ENCODE measurements around the gene STAP1.

STAP1 gene

DNA sequence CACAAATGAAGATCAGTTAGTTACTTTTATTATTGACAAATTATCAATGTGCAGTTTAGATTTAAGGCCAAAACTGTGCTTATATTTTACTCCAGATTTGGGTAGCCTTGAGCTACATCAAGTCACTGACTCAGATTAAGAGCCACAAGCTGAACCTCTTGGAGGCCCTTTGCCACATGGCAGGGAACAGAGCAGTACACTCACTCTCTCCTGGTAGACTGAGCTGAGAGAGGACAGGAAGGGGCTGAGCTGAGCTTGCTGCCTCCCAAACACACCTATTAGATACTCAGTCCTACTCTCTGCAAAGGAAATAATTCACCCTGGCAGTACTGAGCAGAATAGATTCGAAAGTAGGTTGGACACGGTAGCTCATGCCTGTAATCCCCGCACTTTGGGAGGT, 7.8 kb downstream of the STAP1 start:
- Histone ChIP-seq H3K9ac (ENCODE audit: low read length) (no peak overlapping the region), H3K4me1 (ENCODE audit: control insufficient read depth, insufficient read depth, low read length) (no peaks in the 10 kb centered on the region), H3K9me3 (ENCODE audit: control insufficient read depth, low read length) (no peaks in the 10 kb centered on the region), H3K36me3 (ENCODE audit: control insufficient read depth, insufficient read depth, low read length) (no peaks in the 10 kb centered on the region), H3K27me3 (ENCODE audit: control insufficient read depth, insufficient read depth, low read length) (no peaks in the 10 kb centered on the region), H3K4me3 (ENCODE audit: low read length) (no peak overlapping the region)

DNA sequence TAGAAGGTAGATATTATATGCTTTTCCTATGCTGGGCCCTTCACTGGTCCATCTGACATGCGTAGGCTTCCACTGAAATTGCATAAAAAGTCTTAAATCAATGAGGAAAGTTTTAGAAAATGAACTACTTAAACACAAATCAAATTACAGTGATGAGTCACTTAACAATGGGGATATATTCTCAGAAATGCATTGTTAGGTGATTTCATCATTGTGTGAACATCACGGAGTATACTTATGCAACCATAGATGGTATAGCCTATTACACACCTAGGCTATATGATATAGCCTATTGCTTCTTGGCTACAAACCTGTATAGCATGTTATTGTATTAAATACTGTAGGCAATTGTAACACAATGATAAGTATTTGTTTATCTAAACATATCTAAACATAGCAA, 10.3 kb downstream of the STAP1 start:
- Histone ChIP-seq H3K4me3 (ENCODE audit: low read length) (no peak overlapping the region), H3K9me3 (ENCODE audit: control insufficient read depth, low read length) (no peaks in the 10 kb centered on the region), H3K27me3 (ENCODE audit: control insufficient read depth, insufficient read depth, low read length) (no peaks in the 10 kb centered on the region), H3K36me3 (ENCODE audit: control insufficient read depth, insufficient read depth, low read length) (no peaks in the 10 kb centered on the region), H3K9ac (ENCODE audit: low read length) (no peak overlapping the region), H3K4me1 (ENCODE audit: control insufficient read depth, insufficient read depth, low read length) (no peaks in the 10 kb centered on the region)

DNA sequence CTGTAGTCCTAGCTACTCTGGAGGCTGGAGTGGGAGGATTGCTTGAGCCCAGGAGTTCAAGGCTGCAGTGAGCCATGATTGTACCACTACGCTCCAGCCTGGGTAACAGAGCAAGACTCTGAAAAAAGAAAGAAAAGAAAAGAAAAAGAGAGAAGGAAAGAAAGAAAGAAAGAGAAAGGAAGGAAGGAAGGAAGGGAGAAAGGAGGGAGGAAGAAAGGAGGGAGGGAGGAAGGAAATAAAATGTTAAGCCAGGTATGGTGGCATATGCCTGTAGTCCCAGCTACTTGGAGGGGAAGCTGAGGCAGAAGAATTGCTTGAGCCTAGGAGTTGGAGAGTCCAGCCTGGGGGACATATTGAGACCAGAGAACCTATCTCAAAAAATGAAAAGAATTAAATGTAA, 12.0 kb downstream of the STAP1 start:
- no peak overlapping the region for H3K4me3 ChIP-seq (ENCODE audit: low read length)
- H3K36me3 ChIP-seq (ENCODE audit: control insufficient read depth, insufficient read depth, low read length), result no peaks in the 10 kb centered on the region
- H3K27me3 ChIP-seq (ENCODE audit: control insufficient read depth, insufficient read depth, low read length), result no peaks in the 10 kb centered on the region
- no peak overlapping the region for H3K9ac ChIP-seq (ENCODE audit: low read length)
- H3K9me3 ChIP-seq (ENCODE audit: control insufficient read depth, low read length), result no peaks in the 10 kb centered on the region
- no peaks in the 10 kb centered on the region for H3K4me1 ChIP-seq (ENCODE audit: control insufficient read depth, insufficient read depth, low read length)

DNA sequence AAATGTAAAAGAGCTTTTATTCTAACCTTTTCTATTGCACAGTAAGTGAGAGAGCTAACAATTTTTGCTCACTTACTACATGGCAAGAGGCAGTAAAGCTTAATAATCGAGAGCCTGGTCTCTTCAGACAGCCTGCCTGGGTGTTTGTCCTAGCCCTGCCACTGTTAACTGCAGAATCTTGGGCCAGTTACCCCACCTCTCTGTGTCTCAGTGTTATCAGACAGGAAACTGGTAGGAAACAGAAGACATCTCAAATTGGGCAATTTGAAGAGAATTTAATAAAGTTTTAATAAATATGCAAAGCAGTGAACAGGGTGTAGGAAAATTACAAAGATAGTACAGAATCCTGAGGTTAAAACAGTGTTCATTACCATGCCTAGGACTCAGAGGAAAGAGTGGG, 13.4 kb downstream of the STAP1 start:
- no peaks in the 10 kb centered on the region for H3K4me1 ChIP-seq (ENCODE audit: control insufficient read depth, insufficient read depth, low read length)
- no peaks in the 10 kb centered on the region for H3K9me3 ChIP-seq (ENCODE audit: control insufficient read depth, low read length)
- no peaks in the 10 kb centered on the region for H3K36me3 ChIP-seq (ENCODE audit: control insufficient read depth, insufficient read depth, low read length)
- no peak overlapping the region for H3K4me3 ChIP-seq (ENCODE audit: low read length)
- no peak overlapping the region for H3K9ac ChIP-seq (ENCODE audit: low read length)
- no peaks in the 10 kb centered on the region for H3K27me3 ChIP-seq (ENCODE audit: control insufficient read depth, insufficient read depth, low read length)

DNA sequence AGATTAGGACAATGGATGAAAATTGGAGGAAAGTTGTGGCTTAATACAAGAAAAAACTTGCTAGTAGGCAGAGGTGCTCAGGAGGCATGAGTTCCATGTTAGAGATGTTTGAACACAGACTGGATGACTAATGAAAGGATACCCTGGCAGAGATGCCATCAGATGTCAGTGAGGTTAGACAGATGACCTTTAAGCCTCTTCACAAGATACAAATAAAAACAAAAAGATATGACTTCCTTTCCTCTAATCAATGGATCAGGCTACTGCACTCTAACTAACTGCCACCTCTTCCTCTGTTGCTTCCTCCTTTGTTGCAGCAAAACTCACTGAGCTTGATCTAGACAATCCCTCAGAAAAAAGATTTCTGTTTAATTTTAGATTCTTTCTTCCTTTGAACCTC, 14.7 kb downstream of the STAP1 start:
- no peaks in the 10 kb centered on the region for H3K27me3 ChIP-seq (ENCODE audit: control insufficient read depth, insufficient read depth, low read length)
- no peaks in the 10 kb centered on the region for H3K36me3 ChIP-seq (ENCODE audit: control insufficient read depth, insufficient read depth, low read length)
- H3K4me3 ChIP-seq (ENCODE audit: low read length), result no peak overlapping the region
- H3K9ac ChIP-seq (ENCODE audit: low read length), result no peak overlapping the region
- no peaks in the 10 kb centered on the region for H3K4me1 ChIP-seq (ENCODE audit: control insufficient read depth, insufficient read depth, low read length)
- no peaks in the 10 kb centered on the region for H3K9me3 ChIP-seq (ENCODE audit: control insufficient read depth, low read length)

DNA sequence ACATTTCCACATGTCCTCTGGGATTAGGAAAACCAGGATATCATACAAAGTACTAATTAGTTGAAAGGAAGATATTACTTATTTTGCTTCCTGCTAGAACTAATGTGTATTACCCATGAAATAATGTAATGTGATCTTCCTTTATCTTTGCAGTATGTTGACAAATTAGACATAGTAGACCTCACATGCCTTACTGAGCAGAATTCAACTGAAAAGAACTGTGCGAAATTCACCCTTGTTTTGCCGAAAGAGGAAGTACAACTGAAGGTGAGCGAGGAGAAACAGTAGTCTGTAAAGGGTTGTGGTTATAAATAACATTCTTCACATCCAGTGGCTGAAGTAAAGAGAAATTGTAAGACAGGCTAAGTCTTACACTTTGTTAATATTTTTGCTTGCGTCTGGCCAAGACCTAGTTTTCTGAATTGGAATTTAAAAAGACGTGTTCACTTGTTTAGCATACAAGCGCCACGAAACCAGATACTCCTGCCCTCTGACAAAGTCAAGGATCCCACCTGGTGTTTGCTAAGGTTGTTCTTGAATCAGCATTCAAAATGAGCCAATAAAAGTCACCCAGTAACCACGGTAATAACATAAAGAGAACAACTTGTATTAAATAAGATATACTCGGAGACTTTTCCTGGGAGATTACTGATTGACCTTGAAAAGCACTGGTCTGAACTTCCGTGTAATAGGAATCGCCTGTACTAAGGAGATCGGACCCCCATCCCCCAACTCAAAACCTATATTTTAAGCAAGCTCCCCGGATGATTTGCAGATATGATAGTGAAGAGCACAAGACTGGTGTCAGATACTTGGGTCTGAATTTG, 16.9 kb downstream of the STAP1 start:
- Histone ChIP-seq H3K9ac (ENCODE audit: low read length) (no peak overlapping the region), H3K27me3 (ENCODE audit: control insufficient read depth, insufficient read depth, low read length) (no peaks in the 10 kb centered on the region), H3K4me3 (ENCODE audit: low read length) (no peak overlapping the region), H3K4me1 (ENCODE audit: control insufficient read depth, insufficient read depth, low read length) (no peaks in the 10 kb centered on the region), H3K9me3 (ENCODE audit: control insufficient read depth, low read length) (no peaks in the 10 kb centered on the region), H3K36me3 (ENCODE audit: control insufficient read depth, insufficient read depth, low read length) (no peaks in the 10 kb centered on the region)

DNA sequence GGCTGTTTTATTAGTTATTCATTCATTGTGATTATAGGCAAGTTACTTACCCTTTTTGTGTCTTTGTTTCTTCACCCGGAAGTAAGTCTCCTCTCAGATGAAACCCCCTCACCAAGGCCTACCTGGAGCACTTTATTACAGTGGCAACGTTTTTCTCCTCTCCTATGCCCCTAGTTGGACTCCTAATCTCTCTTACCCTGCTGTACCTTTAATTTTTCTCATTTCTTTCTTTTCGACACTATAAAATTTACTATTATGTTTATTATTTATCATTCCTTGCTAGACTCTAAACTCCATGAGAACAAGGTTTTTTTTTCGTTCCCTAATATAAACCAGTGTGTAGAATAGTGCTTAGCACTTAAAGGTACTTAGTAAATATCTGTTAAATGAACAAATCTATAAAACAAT, 17.5 kb downstream of the STAP1 start:
- Histone ChIP-seq H3K9ac (ENCODE audit: low read length) (no peak overlapping the region), H3K4me1 (ENCODE audit: control insufficient read depth, insufficient read depth, low read length) (no peaks in the 10 kb centered on the region), H3K36me3 (ENCODE audit: control insufficient read depth, insufficient read depth, low read length) (no peaks in the 10 kb centered on the region), H3K27me3 (ENCODE audit: control insufficient read depth, insufficient read depth, low read length) (no peaks in the 10 kb centered on the region), H3K9me3 (ENCODE audit: control insufficient read depth, low read length) (no peaks in the 10 kb centered on the region), H3K4me3 (ENCODE audit: low read length) (no peak overlapping the region)

DNA sequence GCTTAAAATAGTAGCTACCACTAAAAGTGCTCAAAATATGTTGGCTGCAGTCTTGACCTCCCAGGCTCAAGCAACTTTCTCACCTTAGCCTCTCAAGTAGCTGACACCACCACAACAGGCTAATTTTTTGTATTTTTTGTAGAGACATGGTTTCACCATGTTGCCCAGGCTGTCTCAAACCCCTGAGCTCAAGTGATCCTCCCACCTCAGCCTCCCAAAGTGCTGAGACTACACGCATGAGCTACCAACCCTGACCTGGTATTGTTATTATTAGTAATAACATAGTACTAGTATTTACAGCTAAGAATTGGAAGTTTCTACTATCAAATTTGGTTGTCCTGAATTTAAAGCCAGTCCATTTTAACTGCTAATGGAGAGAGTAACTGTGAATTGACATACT, 18.0 kb downstream of the STAP1 start:
- H3K9me3 ChIP-seq (ENCODE audit: control insufficient read depth, low read length), result no peaks in the 10 kb centered on the region
- H3K9ac ChIP-seq (ENCODE audit: low read length), result no peak overlapping the region
- H3K36me3 ChIP-seq (ENCODE audit: control insufficient read depth, insufficient read depth, low read length), result no peaks in the 10 kb centered on the region
- no peaks in the 10 kb centered on the region for H3K27me3 ChIP-seq (ENCODE audit: control insufficient read depth, insufficient read depth, low read length)
- no peak overlapping the region for H3K4me3 ChIP-seq (ENCODE audit: low read length)
- H3K4me1 ChIP-seq (ENCODE audit: control insufficient read depth, insufficient read depth, low read length), result no peaks in the 10 kb centered on the region

DNA sequence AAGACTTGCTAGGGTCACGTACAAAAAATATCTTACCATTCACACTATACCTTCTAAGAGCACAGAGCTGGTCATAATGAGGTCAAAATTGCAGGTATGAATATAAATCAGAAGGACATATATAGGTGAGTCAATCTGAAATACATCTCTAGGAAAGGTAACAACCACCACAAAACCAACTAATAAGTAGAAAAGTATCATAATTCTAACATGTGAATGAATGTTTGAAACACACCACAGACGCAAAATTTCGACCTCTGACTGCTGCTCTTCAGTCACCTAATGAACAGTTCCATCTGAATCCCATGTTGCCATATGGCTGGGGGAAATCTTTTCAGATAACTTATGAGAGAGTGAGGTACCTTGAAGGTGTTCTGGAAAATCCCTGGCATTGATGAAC, 22.1 kb downstream of the STAP1 start:
- Histone ChIP-seq H3K27me3 (ENCODE audit: control insufficient read depth, insufficient read depth, low read length) (no peaks in the 10 kb centered on the region), H3K4me1 (ENCODE audit: control insufficient read depth, insufficient read depth, low read length) (no peaks in the 10 kb centered on the region), H3K4me3 (ENCODE audit: low read length) (no peak overlapping the region), H3K9ac (ENCODE audit: low read length) (no peak overlapping the region), H3K36me3 (ENCODE audit: control insufficient read depth, insufficient read depth, low read length) (no peaks in the 10 kb centered on the region), H3K9me3 (ENCODE audit: control insufficient read depth, low read length) (no peaks in the 10 kb centered on the region)

DNA sequence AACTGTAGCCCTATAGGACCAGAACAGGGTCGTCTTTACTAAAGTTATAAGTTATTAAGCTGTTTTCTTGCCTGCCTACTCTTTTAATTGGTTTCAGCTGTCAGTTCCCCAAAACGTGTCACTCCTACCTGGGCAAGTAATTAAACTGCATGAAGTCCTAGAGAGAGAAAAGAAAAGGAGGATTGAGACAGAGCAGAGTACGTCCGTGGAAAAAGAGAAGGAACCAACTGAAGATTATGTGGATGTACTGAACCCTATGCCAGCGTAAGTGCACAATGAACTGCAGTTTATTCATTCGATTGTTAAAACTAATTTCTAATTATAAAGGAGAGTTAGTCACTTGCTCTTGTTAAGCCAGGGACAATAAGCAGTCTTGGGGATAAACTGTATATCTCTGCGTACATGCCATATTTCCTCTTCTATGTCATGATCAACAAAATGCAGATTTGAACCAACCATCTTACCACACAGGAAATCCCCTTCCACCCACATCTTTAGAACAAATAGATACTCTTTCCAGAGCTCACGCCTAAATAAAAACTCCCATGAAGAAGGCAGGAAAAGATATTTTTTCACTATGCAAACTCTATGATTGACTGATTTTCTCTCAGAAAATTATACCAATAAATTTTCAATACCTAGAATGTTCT, 22.8 kb downstream of the STAP1 start:
- Histone ChIP-seq H3K27me3 (ENCODE audit: control insufficient read depth, insufficient read depth, low read length) (no peaks in the 10 kb centered on the region), H3K4me1 (ENCODE audit: control insufficient read depth, insufficient read depth, low read length) (no peaks in the 10 kb centered on the region), H3K4me3 (ENCODE audit: low read length) (no peak overlapping the region), H3K9me3 (ENCODE audit: control insufficient read depth, low read length) (no peaks in the 10 kb centered on the region), H3K9ac (ENCODE audit: low read length) (no peak overlapping the region), H3K36me3 (ENCODE audit: control insufficient read depth, insufficient read depth, low read length) (no peaks in the 10 kb centered on the region)

DNA sequence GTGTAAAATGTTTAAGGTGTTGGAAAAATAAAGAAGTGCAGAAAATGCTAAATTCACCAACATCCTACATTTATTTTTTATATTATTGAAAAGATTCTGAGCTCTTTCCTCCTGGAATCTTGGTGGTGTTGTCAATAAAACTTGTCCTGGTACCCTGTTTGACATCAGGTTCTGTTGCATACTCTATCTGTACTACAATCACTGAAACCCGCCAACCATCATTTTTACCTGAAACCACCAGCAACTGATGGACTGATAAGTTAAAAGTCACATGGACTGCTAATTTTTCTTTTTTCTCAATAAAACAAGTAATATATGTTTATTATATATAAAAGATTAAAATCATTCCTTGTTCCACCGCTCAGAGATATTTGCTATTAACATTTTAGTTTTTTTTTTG, 23.4 kb downstream of the STAP1 start:
- no peak overlapping the region for H3K9ac ChIP-seq (ENCODE audit: low read length)
- no peaks in the 10 kb centered on the region for H3K4me1 ChIP-seq (ENCODE audit: control insufficient read depth, insufficient read depth, low read length)
- H3K36me3 ChIP-seq (ENCODE audit: control insufficient read depth, insufficient read depth, low read length), result no peaks in the 10 kb centered on the region
- H3K9me3 ChIP-seq (ENCODE audit: control insufficient read depth, low read length), result no peaks in the 10 kb centered on the region
- no peak overlapping the region for H3K4me3 ChIP-seq (ENCODE audit: low read length)
- H3K27me3 ChIP-seq (ENCODE audit: control insufficient read depth, insufficient read depth, low read length), result no peaks in the 10 kb centered on the region

DNA sequence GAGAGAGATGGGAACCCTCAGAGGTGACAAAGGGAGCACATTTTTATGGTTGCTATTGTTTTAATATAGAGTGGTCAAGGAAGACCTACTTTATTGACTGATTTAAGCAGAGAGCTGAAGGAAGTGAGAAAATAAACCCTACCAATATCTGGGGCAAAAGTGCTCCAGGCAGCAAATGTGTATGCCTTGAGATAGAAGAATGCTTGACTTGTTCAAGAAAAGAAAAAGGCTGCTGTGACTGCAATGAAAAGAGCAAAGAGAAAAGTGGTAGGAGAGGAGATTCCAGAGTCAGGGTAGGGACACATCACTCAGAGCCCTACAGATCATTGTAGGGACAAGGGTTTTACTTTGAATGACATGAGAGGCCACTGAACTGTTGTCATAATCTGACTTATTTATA, 26.0 kb downstream of the STAP1 start:
- Histone ChIP-seq H3K36me3 (ENCODE audit: control insufficient read depth, insufficient read depth, low read length) (no peaks in the 10 kb centered on the region), H3K27me3 (ENCODE audit: control insufficient read depth, insufficient read depth, low read length) (no peaks in the 10 kb centered on the region), H3K9me3 (ENCODE audit: control insufficient read depth, low read length) (no peaks in the 10 kb centered on the region), H3K9ac (ENCODE audit: low read length) (no peak overlapping the region), H3K4me1 (ENCODE audit: control insufficient read depth, insufficient read depth, low read length) (no peaks in the 10 kb centered on the region), H3K4me3 (ENCODE audit: low read length) (no peak overlapping the region)
